Erythroblast (primary cell): ENCODE results near the gene BEX3.

Experiments used
- GATA1 ChIP-seq: IDR thresholded peaks from 2 replicates; pipeline ENCODE4 v1.6.1; 2011; ENCODE audit warnings: low read depth, mild to moderate bottlenecking, control low read depth, low read length, moderate library complexity
- POLR2A ChIP-seq: IDR thresholded peaks from 2 replicates; pipeline ENCODE4 v1.6.1; 2011; ENCODE audit warnings: mild to moderate bottlenecking, low read length

DNA sequence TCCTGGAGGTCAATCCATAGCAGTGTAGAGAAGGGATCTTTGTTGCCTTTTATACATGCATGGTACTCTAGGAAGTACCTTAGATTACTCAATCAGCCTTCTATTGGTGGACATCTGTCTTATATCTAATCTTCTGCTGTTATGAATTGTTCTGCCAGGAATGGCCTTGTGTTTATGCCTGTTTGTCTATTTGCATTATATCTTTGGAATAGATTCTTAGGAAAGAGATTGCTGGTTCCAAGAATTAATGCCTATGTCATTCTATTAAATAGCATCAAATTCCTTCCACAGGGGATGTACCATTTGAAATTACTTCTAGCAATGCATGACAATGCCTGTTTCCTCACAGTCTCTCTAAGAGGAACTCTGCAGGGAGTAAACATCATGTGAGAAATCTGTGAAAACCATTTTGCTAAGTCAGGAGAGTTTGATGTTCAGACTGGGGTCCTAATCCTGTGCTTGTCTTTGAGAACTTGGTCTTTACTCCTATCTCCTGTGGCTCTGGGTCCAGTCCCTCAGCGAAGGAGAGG lies 42.5 kb downstream of the BEX3 start:
- TF ChIP-seq POLR2A (no peak), GATA1 (no peak)
